Mesendoderm (in vitro differentiated cells): ENCODE data around the gene SPATS1.

Experiments used
- DNase-seq: peaks from one replicate; pipeline ENCODE4 v3.0.0; 2013
- H2AK5ac ChIP-seq: 2 replicates; pipeline ENCODE4 v1.6.1; 2013; ENCODE audit warnings: low read length, inconsistent platforms
- H2BK120ac ChIP-seq: 2 replicates; pipeline ENCODE4 v1.6.1; 2013; ENCODE audit warnings: low read depth, mild to moderate bottlenecking, low read length, moderate library complexity, mixed read lengths
- H2BK15ac ChIP-seq: replicated peaks from 2 replicates; pipeline ENCODE4 v1.6.1; 2013; ENCODE audit warnings: low read depth, mild to moderate bottlenecking, moderate library complexity
- H2BK5ac ChIP-seq: 2 replicates; pipeline ENCODE4 v1.6.1; 2013; ENCODE audit warnings: low read length, inconsistent platforms
- H3K18ac ChIP-seq: 2 replicates; pipeline ENCODE4 v1.6.1; 2013; ENCODE audit warnings: mild to moderate bottlenecking, low read length, mixed read lengths
- H3K23ac ChIP-seq: one replicate; pipeline ENCODE4 v1.6.1; 2013; ENCODE audit warnings: low read length
- H3K27ac ChIP-seq: 2 replicates; pipeline ENCODE4 v1.5.1; 2013; ENCODE audit warnings: low read depth, mild to moderate bottlenecking, inconsistent platforms, low read length, moderate library complexity
- H3K27me3 ChIP-seq: 2 replicates; pipeline ENCODE4 v1.6.1; 2013; ENCODE audit warnings: low read length, control low read depth, mild to moderate bottlenecking, inconsistent platforms; ENCODE audit not compliant: insufficient read depth, poor library complexity
- H3K36me3 ChIP-seq: 2 replicates; pipeline ENCODE4 v1.6.1; 2013; ENCODE audit warnings: low read length, inconsistent platforms; ENCODE audit not compliant: control insufficient read depth, insufficient read depth
- H3K4ac ChIP-seq: one replicate; pipeline ENCODE4 v1.6.1; 2013; ENCODE audit warnings: low read depth, mild to moderate bottlenecking, low read length, moderate library complexity
- H3K4me1 ChIP-seq: 2 replicates; pipeline ENCODE4 v1.6.1; 2013; ENCODE audit warnings: low read depth, low read length, inconsistent platforms; ENCODE audit not compliant: control insufficient read depth
- H3K4me2 ChIP-seq: 2 replicates; pipeline ENCODE4 v1.6.1; 2013; ENCODE audit warnings: low read length
- H3K4me3 ChIP-seq: 2 replicates; pipeline ENCODE4 v1.5.1; 2013; ENCODE audit warnings: mild to moderate bottlenecking, low read length
- H3K56ac ChIP-seq: one replicate; pipeline ENCODE4 v1.6.1; 2013; ENCODE audit warnings: low read length
- H3K79me1 ChIP-seq: 2 replicates; pipeline ENCODE4 v1.6.1; 2013; ENCODE audit warnings: low read length, inconsistent platforms
- H3K79me2 ChIP-seq: 2 replicates; pipeline ENCODE4 v1.6.1; 2013; ENCODE audit warnings: mild to moderate bottlenecking, low read length; ENCODE audit not compliant: control insufficient read depth, insufficient read depth
- H3K9ac ChIP-seq: 2 replicates; pipeline ENCODE4 v1.6.1; 2013; ENCODE audit warnings: low read length, inconsistent platforms
- H4K5ac ChIP-seq: one replicate; pipeline ENCODE4 v1.6.1; 2013; ENCODE audit warnings: low read length
- H4K8ac ChIP-seq: one replicate; pipeline ENCODE4 v1.6.1; 2013; ENCODE audit warnings: low read depth, mild to moderate bottlenecking, control low read depth, low read length, moderate library complexity
- WGBS: extraction: QIAGEN DNeasy Blood & Tissue Kit; methylation state at CpG from one replicate; pipeline ENCODE4 v1.1.7; 2013; ENCODE audit warnings: low lambda C conversion rate, missing lambda C conversion rate; ENCODE audit not compliant: insufficient coverage; ENCODE audit errors: extremely low coverage; 5-methylcytosine and 5-hydroxymethylcytosine counted together

SPATS1 gene

DNA sequence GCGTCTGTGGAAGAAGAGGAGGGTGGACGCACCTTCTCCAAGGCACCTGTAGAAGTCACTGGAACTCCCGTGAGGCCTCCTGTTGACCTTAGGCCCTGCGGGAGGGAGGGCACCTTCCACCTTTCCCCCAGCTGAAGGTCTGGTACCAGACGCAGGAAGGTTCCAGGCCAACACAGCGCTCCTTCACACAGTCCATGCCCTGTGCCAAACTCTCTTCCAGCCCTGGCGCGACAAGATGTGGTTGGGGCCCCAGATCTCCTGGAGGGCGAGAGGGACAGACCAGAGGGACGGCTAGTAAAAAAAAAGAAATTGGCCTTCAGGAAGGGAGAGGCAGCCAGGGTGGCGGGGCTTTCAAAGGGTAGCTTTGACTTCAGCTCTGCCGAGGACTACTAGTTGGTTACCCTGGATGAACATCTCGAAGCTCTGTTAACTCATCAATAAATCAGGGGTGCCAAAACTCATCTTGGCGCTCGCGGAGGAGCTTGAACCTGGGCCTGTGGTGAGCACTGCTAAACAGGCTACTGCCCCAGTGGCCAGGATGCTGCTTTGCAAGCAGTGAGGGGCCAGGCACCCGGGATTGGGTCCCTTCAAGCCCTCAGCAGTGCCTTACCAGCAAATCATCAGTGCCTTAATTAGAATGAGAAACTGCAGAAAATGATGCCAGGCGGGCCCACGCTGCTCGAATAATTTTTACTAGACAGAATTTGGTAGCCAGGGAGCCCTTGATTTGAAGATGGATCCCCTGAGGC, 44.2 kb upstream of the SPATS1 start:
- peak; percentile 25 for DNase-seq
- Histone ChIP-seq H3K56ac (peak overlapping the region; percentile 92), H3K18ac (no peak overlapping the region), H3K79me1 (no peaks in the 10 kb centered on the region), H3K79me2 (no peaks in the 10 kb centered on the region), H3K27ac (no peak overlapping the region), H2AK5ac (no peak overlapping the region), H2BK120ac (no peak overlapping the region), H3K4me1 (no peaks in the 10 kb centered on the region), H2BK5ac (no peak overlapping the region), H3K36me3 (peaks cover 15% of the 10 kb centered on the region), H3K23ac (no peak overlapping the region), H3K9ac (peak overlapping the region; percentile 71), H3K4me2 (peak overlapping the region; percentile 86), H4K5ac (no peak overlapping the region), H4K8ac (no peak overlapping the region), H3K27me3 (peaks cover 5% of the 10 kb centered on the region), H2BK15ac (no peak overlapping the region), H3K4me3 (no peak overlapping the region), H3K4ac (no peak overlapping the region)
- no CpG with 5 or more reads among the region's 20 CpGs for WGBS

DNA sequence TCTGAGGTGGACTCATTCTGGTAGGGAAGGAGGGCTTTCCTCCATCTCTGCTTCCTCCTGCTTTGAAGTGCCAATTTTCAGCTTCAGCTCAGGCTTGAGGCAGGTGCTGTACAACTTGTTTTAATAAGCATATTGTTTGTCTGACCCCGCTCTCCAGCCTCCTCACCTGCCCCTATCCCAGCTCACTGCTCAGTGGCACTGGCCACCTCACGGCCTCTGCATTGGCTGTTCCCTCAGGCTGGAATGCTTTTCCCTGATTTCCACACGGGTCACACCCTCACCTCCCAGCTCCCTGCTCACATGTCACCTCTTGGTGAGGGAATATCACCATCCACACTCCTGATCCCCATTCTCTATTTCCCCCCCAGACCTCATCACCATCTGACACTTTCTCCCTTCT, 43.6 kb upstream of the SPATS1 start:
- Histone ChIP-seq H3K4me1 (no peaks in the 10 kb centered on the region), H4K8ac (no peak overlapping the region), H4K5ac (no peak overlapping the region), H3K79me1 (no peaks in the 10 kb centered on the region), H3K9ac (no peak overlapping the region), H3K79me2 (no peaks in the 10 kb centered on the region), H3K18ac (no peak overlapping the region), H3K4ac (no peak overlapping the region), H3K56ac (no peak overlapping the region), H3K4me2 (no peak overlapping the region), H2BK5ac (no peak overlapping the region), H3K4me3 (no peak overlapping the region), H3K27ac (no peak overlapping the region), H3K27me3 (peaks cover 5% of the 10 kb centered on the region), H2BK120ac (no peak overlapping the region), H2AK5ac (no peak overlapping the region), H2BK15ac (no peak overlapping the region), H3K36me3 (peaks cover 19% of the 10 kb centered on the region), H3K23ac (no peak overlapping the region)
- WGBS, result no CpG with 5 or more reads among the region's 3 CpGs
- DNase-seq, result no peak

DNA sequence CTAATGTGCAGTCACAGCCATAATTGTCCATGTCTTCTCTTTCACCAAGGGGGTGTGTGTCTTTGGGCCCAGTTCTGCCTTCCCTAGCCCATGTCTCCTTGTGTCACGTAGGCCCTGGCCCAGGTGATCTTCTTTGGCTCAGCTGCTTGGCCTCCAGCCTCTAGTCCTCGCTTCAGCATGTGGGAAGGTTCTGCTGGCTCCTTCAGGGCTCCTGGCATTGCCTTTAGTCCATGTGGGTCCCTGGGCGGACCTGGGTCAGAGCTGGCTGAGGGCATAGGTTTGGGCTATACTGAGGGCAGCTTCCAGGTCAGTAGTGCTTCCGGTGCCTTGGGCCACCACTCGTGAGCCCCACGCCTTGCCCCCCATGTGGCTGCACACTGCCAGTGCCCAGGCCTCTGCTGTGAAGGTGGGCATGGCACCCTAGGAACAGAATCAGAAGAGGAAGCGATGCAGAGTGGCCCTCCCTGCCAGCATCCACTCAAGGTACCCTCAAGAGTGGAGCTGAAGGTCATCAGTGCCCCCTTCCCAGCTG, 42.1 kb upstream of the SPATS1 start:
- H3K36me3 ChIP-seq, result peaks cover 24% of the 10 kb centered on the region

DNA sequence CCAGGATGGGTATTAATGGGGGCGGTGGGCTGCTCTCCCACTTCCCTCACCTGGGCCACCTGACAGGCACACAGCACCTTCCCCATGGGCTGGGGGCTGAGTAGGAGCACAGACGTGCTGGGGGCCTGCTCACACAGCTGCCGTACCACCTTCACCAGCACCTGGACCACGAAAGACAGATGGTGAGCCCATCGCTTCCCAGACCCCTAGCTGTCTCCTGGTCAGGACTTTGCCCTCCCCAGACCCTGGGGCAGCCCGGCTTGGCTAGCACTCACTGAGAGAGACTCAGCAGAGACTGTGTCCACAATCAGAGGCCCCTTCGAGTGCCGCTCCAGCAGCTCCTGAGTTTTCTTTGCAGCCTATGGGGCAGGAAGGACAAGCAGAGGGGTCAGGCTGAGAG, 41.3 kb upstream of the SPATS1 start:
- H2BK5ac ChIP-seq, result no peak overlapping the region
- no peak overlapping the region for H3K4me3 ChIP-seq
- H2AK5ac ChIP-seq, result no peak overlapping the region
- H3K4ac ChIP-seq, result no peak overlapping the region
- H3K79me1 ChIP-seq, result no peaks in the 10 kb centered on the region
- H3K79me2 ChIP-seq, result no peaks in the 10 kb centered on the region
- H4K8ac ChIP-seq, result no peak overlapping the region
- no peak for DNase-seq
- H3K56ac ChIP-seq, result no peak overlapping the region
- no peak overlapping the region for H3K23ac ChIP-seq
- peaks cover 2% of the 10 kb centered on the region for H3K4me1 ChIP-seq
- H4K5ac ChIP-seq, result no peak overlapping the region
- H3K9ac ChIP-seq, result no peak overlapping the region
- no peak overlapping the region for H3K4me2 ChIP-seq
- no peak overlapping the region for H3K18ac ChIP-seq
- H2BK15ac ChIP-seq, result no peak overlapping the region
- no CpG with 5 or more reads among the region's 8 CpGs for WGBS
- no peak overlapping the region for H3K27ac ChIP-seq
- H2BK120ac ChIP-seq, result no peak overlapping the region
- peaks cover 24% of the 10 kb centered on the region for H3K36me3 ChIP-seq
- peaks cover 4% of the 10 kb centered on the region for H3K27me3 ChIP-seq

More for the DNA sequence above, 42.1 kb upstream of the SPATS1 start:
- H3K27me3 ChIP-seq, result peaks cover 5% of the 10 kb centered on the region
- no peak overlapping the region for H4K8ac ChIP-seq
- no peak overlapping the region for H3K23ac ChIP-seq
- H2BK120ac ChIP-seq, result no peak overlapping the region
- no peak overlapping the region for H3K18ac ChIP-seq
- H3K4me2 ChIP-seq, result no peak overlapping the region
- no peaks in the 10 kb centered on the region for H3K79me2 ChIP-seq
- H3K79me1 ChIP-seq, result no peaks in the 10 kb centered on the region
- no peak overlapping the region for H3K4ac ChIP-seq
- no peak for DNase-seq
- no peak overlapping the region for H2BK5ac ChIP-seq
- H2BK15ac ChIP-seq, result no peak overlapping the region
- no CpG with 5 or more reads among the region's 7 CpGs for WGBS
- H3K56ac ChIP-seq, result no peak overlapping the region
- no peak overlapping the region for H3K4me3 ChIP-seq
- no peak overlapping the region for H3K9ac ChIP-seq
- no peak overlapping the region for H3K27ac ChIP-seq
- H2AK5ac ChIP-seq, result no peak overlapping the region
- peaks cover 2% of the 10 kb centered on the region for H3K4me1 ChIP-seq
- no peak overlapping the region for H4K5ac ChIP-seq

DNA sequence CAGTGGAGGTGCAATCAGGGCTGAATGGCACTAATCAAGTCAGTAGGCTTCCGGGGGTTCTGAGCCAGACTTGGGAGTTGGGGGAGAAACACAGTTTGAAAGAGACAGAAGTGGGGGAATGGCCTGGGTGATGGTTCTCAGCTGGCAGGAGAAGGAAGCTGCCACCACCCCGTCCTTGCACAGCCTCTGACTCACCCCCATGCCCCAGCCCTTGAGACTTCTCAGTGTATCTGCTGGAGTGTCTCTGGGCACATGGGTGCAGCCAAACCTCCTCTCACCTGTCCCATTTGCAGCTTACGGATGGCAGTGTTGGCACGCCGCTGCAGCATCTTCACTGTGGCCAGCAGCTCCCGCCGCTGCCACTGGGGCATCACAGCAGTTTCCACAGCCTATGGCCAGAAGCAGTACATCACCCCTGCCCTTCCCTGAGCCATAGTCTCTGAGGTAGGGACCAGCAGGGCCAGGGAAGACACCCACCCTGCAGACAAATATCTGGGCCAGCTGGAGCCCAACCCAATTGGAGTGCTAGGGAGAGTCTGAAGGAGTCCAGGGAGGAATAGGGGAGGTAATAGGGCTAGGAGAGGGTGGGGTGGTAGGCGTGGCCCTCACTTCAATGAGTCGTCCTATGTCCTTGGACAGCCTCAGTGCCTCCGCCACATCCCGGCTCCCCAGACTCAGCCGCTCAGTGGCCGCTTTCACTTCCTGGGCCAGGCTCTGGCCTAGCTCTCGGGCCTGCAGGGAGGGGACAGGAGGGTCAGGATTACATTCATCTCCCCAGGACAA, 40.5 kb upstream of the SPATS1 start:
- Histone ChIP-seq H3K79me1 (no peaks in the 10 kb centered on the region), H4K8ac (no peak overlapping the region), H3K4me2 (no peak overlapping the region), H3K79me2 (no peaks in the 10 kb centered on the region), H2BK15ac (no peak overlapping the region), H3K9ac (no peak overlapping the region), H3K56ac (no peak overlapping the region), H3K36me3 (peaks cover 24% of the 10 kb centered on the region), H2BK5ac (no peak overlapping the region), H3K18ac (no peak overlapping the region), H3K4me1 (peaks cover 2% of the 10 kb centered on the region), H3K4ac (no peak overlapping the region), H3K27me3 (no peaks in the 10 kb centered on the region), H2BK120ac (no peak overlapping the region), H3K23ac (no peak overlapping the region), H2AK5ac (no peak overlapping the region), H3K27ac (no peak overlapping the region), H3K4me3 (no peak overlapping the region), H4K5ac (no peak overlapping the region)
- no peak for DNase-seq
- WGBS, result no CpG with 5 or more reads among the region's 14 CpGs
